Stimulated activated naive CD8-positive, alpha-beta T cell treated with anti-CD3 and anti-CD28 coated beads, Interleukin-15, Interleukin-2, amounts not matched to agents 100 U/mL and 50 U/mL, for 24 hours (primary cell): ENCODE data around the gene FADS6.

Experiments used
- ATAC-seq: fragments of 150-1000 bp; cut with Tn5 transposase; one replicate; pipeline ENCODE4 v1.10.0; 2021
- DNase-seq: peaks from one replicate; pipeline ENCODE4 v3.0.0; 2021

FADS6 gene

DNA sequence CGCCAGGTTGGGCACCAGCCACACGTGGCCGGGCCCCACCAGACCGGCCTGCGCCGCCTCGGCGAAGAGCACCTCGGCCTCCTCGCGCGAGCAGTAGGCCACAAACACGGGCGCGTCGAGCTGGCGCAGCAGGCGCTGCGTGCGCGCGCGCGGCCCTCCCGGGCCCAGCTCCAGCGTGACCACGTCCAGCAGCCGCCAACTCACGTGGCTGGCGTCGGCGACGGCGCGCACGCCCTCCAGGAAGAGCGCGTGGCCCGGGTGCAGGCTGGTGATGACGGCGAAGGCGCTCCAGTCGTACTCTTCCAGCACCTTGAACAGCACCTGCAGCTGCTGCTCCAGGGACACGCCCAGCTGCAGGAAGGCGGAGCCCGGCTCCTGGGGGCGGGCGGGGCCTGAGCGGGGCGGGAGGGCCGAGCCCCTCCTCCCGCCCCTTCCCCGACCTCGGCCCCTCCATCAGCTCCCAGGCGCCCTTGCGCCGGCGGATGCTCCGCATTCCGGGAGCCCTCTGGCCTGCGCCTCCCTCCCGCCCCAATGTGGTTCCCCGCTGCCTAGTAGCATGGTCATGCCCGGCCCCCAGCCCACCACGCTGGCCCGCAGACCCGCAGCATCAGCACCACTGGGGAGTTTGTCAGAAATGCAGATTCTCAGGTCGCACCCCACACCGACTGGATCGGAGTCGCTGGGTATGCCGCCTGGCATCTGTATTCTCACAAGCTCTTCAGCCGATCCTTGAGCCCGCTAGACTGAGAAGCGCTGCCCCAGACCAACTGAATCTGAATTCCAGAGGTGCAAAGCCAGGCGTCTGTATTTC lies 41.0 kb downstream of the FADS6 start:
- peak; percentile 64 for ATAC-seq
- DNase-seq = peak; percentile 63

DNA sequence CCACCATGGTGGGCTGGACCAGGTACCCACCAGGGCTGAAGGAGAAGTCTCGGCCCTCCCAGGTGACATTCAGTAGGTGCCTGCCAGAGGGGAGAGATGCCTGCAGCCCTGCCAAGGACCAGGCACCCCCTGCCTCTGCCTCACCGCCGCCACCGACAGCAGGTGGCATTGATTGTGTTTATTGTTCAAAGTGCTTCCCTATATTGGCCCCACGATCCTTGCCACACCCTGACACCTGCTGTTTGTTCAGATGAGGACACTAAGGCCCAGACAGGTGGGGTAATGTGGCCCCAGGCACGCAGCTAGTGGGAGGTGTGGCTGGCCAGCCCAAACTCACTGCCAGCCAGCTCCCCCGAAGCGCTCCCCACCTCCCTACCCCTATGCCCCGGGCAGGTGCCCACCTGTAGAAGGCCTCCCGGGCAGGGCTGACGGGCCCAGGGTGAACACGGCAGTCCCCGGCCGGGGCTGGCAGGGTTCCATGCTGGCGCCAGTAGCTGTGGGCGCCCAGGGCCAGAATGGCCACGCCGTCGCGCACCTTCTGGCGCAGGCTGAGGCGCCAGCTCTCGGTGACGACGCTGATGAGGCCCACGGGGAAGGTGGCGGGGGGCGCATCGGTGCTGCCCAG lies 41.7 kb downstream of the FADS6 start:
- DNase-seq = no peak
- ATAC-seq = no peak

- DNase-seq (no peak), ATAC-seq (no peak)
Observed at GRCh38 chr17:74850914-74851313, 42.5 kb downstream of the FADS6 start.

DNA sequence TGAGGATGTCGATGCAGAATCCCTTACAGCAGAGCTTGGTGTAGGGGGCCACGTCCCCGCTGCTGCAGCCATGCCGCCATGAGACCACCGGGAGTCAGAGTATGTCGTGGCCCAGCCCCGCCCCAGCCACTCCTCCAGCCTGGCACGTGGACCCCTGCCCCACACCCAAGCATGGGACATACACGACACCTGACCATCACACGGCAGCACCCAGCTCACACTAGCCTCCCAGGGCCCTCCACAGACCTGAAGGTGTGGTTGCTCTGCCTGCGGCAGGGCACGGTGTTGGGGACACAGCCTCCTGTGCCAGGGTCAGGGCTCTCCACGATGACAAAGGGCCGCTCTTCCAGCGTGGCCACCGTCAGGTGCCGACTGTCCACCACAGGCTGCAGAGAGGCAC lies 43.1 kb downstream of the FADS6 start:
- ATAC-seq = no peak
- DNase-seq = no peak

DNA sequence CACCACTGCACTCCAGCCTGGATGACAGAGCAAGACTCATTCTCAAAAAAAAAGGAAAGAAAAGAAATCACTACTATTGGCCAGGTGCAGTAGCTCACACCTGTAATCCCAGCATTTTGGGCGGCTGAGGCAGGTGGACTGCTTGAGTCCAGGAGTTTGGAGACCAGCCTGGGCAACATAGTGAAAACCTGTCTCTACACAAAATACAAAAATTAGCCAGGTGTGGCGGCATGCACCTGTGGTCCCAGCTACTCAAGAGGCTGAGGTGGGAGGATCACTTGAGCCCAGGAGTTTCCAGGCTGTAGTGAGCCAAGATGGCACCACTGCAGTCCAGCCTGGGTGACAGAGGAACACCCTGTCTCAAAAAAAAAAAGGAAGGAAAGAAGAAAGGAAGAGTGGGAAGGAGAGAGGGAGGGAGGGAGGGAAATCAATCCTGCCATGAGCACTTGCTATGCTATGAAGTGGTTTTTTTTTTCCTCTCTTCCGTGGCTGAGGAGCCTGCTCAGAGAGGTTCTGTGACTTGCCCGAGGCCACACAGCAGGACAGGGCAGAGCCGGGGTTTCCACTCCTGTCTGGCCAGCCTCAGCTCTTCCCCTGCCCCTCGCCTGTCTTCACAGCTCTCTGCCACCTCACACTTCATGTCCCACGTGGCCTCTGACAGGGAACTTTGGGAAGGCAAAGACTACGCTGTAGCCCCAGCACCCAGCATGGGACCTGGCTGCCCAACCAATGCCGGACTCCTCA lies 44.6 kb downstream of the FADS6 start:
- no peak for ATAC-seq

GRCh38 chr17:74846621-74847020 lies 46.8 kb downstream of the FADS6 start:
- DNase-seq (no peak), ATAC-seq (no peak)

More for the DNA sequence above, 44.6 kb downstream of the FADS6 start:
- DNase-seq = no peak

- ATAC-seq = no peak
- no peak for DNase-seq
Observed at GRCh38 chr17:74843352-74843627, 50.1 kb downstream of the FADS6 start.

- DNase-seq (peak; percentile 42), ATAC-seq (no peak)
Observed at GRCh38 chr17:74842599-74843351, 50.7 kb downstream of the FADS6 start.

- DNase-seq (no peak), ATAC-seq (no peak)
Observed at GRCh38 chr17:74842146-74842598, 51.3 kb downstream of the FADS6 start.

GRCh38 chr17:74840989-74841666 lies 52.3 kb downstream of the FADS6 start:
- ATAC-seq = no peak

GRCh38 chr17:74839990-74840852 lies 53.2 kb downstream of the FADS6 start:
- DNase-seq (peak; percentile 22), ATAC-seq (peak; percentile 63)

More at GRCh38 chr17:74840989-74841666, 52.3 kb downstream of the FADS6 start:
- DNase-seq = no peak

- DNase-seq = no peak
- no peak for ATAC-seq
Observed at GRCh38 chr17:74838274-74838673, 55.2 kb downstream of the FADS6 start.

DNA sequence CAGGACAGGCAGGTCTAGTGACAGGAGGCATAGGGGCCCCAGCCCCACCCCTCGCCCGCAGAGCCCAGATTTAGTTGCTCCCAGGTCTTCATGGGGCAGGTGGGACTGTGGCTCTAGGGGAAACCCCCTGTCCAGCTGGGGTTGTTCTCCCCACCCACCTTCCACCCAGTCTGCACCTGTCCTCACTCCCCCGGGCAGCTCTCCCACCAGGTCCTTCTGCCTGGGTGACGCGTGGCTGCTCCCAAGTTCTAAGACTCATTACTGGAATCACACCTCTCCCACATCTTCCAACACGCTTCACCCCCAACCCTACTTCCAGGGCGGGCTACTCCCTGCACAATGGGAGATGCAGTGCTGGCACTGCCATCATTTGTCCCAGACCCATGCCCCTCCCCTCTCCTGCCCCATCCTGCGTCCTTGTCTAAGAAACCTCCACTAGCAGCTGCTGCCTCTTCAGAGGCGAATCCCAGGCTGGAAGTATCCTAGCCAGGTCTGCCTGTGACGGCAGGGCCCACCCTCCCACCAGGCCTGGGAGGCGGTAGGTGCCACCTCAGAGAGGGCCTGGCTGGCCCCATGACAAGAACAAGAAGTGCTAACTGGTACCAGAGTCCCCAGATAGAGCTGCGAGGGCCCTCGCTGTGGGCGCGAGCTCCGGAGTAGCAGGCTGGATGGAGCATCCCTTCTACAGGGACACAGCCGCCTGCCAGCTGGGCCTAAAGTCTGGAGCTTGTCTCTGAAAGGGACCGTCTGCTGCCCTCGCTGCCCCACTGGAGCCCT lies 56.6 kb downstream of the FADS6 start:
- ATAC-seq = no peak

GRCh38 chr17:74836191-74836590 lies 57.2 kb downstream of the FADS6 start:
- no peak for ATAC-seq
- no peak for DNase-seq

More for the DNA sequence above, 56.6 kb downstream of the FADS6 start:
- DNase-seq = no peak

DNA sequence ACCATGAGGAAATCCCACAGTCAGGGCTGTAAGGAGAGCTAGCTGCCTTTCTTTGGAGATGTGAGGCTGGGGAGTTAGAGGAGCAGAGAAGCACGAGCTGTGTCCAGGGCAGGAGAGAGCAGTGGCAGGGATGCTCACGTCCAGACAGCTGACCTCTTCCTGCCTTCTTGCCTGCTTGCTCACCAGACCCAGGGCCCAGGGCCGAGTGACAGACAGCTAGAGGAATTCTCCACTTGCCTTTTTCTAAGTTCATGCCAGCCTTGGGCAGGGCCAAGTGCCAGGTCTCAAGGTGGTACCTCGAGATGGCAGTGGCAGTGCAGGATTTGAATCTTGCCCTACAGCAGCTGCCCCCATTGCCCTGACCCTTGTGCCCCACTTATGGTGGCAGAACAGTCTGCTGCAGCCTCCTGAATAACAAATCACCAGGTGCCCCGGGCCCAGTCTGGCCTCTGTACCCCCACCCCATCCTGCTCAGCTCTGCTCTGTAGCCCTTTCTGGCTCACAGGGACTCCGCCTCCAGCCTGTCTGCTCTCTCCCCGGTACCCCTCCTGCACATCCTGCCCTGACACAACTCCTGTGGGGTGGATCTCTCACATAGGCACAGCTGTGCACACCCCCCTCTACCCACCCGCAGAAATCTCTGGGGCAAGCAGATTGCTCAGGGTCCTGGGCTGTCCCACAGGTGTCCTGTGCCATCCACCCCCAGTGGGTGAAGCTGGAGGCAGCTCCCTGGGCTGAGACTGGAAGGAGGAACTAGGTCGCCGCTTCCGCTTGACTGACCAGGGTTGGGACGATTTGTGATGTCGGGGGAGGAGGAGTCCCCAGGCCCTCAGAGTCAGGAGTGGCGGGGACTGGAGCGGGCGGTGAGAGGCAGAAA lies 59.7 kb downstream of the FADS6 start:
- DNase-seq = no peak
- ATAC-seq = no peak

GRCh38 chr17:74832421-74832820 lies 61.0 kb downstream of the FADS6 start:
- no peak for ATAC-seq
- DNase-seq = no peak

DNA sequence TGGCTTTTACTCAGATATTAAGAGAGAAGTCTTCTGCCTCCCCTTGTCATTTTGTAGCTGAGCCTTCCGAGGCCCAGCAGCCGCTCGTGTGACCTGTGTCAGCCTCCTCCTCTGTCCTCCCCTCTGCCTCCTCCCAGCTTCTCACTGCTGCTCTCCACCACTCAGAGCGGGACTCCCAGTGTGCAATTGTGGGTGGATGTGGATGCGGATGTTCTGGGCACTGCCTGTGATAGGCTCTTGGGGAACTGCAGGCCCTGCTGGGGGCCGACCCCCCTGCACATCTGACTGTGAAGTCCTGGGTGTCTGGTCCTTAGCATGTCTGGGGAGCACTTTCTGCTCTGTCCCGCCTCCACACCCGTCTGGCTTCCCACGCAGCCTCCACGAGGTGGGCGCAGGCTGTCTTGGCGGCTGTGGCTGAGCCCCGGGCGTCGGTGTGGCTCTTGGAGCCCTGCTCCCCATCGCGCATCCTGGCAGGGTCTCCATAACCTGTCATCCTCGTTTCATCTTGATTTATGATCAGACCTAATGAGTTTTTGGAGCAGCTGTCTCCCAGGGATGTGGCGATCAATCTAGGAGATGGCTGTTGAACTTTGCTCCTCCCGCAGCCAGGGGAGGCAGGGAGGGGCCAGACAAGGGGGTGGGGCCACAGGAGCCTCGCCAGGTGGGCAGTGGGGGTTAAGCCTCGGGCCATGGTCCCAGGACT lies 61.8 kb downstream of the FADS6 start:
- ATAC-seq (no peak), DNase-seq (no peak)

GRCh38 chr17:74830861-74831260 lies 62.6 kb downstream of the FADS6 start:
- DNase-seq = no peak
- ATAC-seq = no peak
